ENCODE measurements around the gene ANKS6. TPM values are rescaled to one million over a fixed set of nuclear protein-coding genes. Genes with fewer than 3 reads are reported as not detected.

ANKS6 gene
- total RNA-seq, 2 experiments from 2014 or later, result 16.6 to 16.9 TPM

GRCh38 chr9:98780059-98780749 lies 16.2 kb downstream of the ANKS6 start:
- Mint-ChIP-seq H3K36me3 (ENCODE audit: low read depth) (peaks cover 4% of the 10 kb centered on the region), H3K27ac (no peak overlapping the region), H3K4me1 (ENCODE audit: low read depth) (no peaks in the 10 kb centered on the region), H3K9me3 (no peaks in the 10 kb centered on the region), H3K4me3 (no peak overlapping the region), H3K27me3 (no peaks in the 10 kb centered on the region)
- no peak for TF ChIP-seq CTCF (IDR thresholded peaks at IDR 0.05)
- CTCF ChIA-PET, result interaction anchor here (1.6 to 2.7 kb wide), 2 partner anchors 11 to 465 kb away, joined by 7 to 8 read pairs; no protein-coding TSS in a partner anchor
- no peak for ATAC-seq
- DNase-seq, result no peak
- POLR2A ChIA-PET, result no interaction called here
- intact Hi-C loops (cut with micrococcal nuclease), result no loop called here

- no peak for DNase-seq
- CTCF ChIA-PET, result interaction anchor here (1.6 to 2.7 kb wide), 2 partner anchors 13 to 463 kb away, joined by 7 to 8 read pairs; no protein-coding TSS in a partner anchor
- H3K27me3 Mint-ChIP-seq, result no peaks in the 10 kb centered on the region
- no peak for TF ChIP-seq CTCF (IDR thresholded peaks at IDR 0.05)
- H3K36me3 Mint-ChIP-seq (ENCODE audit: low read depth), result peaks cover 4% of the 10 kb centered on the region
- no peak for ATAC-seq
- POLR2A ChIA-PET, result no interaction called here
- intact Hi-C loops (cut with micrococcal nuclease), result loop anchor here (5.0 kb wide), 1 partner anchor 462 kb away; no protein-coding TSS in a partner anchor
- H3K4me3 Mint-ChIP-seq, result no peak overlapping the region
- no peak overlapping the region for H3K27ac Mint-ChIP-seq
- no peaks in the 10 kb centered on the region for H3K4me1 Mint-ChIP-seq (ENCODE audit: low read depth)
- no peaks in the 10 kb centered on the region for H3K9me3 Mint-ChIP-seq
Observed at GRCh38 chr9:98778711-98779530, 17.4 kb downstream of the ANKS6 start.

GRCh38 chr9:98778251-98778650 lies 18.1 kb downstream of the ANKS6 start:
- no peak overlapping the region for H3K4me3 Mint-ChIP-seq
- H3K27me3 Mint-ChIP-seq, result no peaks in the 10 kb centered on the region
- CTCF ChIA-PET, result interaction anchor here (1.6 to 2.7 kb wide), 2 partner anchors 13 to 463 kb away, joined by 7 to 8 read pairs; no protein-coding TSS in a partner anchor
- no peak overlapping the region for H3K27ac Mint-ChIP-seq
- no peak for DNase-seq
- no peaks in the 10 kb centered on the region for H3K9me3 Mint-ChIP-seq
- TF ChIP-seq CTCF (IDR thresholded peaks at IDR 0.05), result no peak
- no peaks in the 10 kb centered on the region for H3K4me1 Mint-ChIP-seq (ENCODE audit: low read depth)
- POLR2A ChIA-PET, result no interaction called here
- H3K36me3 Mint-ChIP-seq (ENCODE audit: low read depth), result peaks cover 6% of the 10 kb centered on the region
- intact Hi-C loops (cut with micrococcal nuclease), result loop anchor here (5.0 kb wide), 1 partner anchor 461 kb away; no protein-coding TSS in a partner anchor
- ATAC-seq, result no peak

- ChIA-PET POLR2A (no interaction called here), CTCF (interaction anchor here (2.7 to 4.2 kb wide), 3 partner anchors 14 to 17 kb away, joined by 8 to 35 read pairs (median 34); no protein-coding TSS in a partner anchor)
- no peak for DNase-seq
- H3K9me3 Mint-ChIP-seq, result no peaks in the 10 kb centered on the region
- no peak overlapping the region for H3K4me3 Mint-ChIP-seq
- no peaks in the 10 kb centered on the region for H3K27me3 Mint-ChIP-seq
- H3K36me3 Mint-ChIP-seq (ENCODE audit: low read depth), result peaks cover 11% of the 10 kb centered on the region
- H3K27ac Mint-ChIP-seq, result no peak overlapping the region
- TF ChIP-seq CTCF (IDR thresholded peaks at IDR 0.05), result no peak
- no peaks in the 10 kb centered on the region for H3K4me1 Mint-ChIP-seq (ENCODE audit: low read depth)
- ATAC-seq, result no peak
- intact Hi-C loops (cut with micrococcal nuclease), result loop anchor here (5.0 kb wide), 1 partner anchor 460 kb away; no protein-coding TSS in a partner anchor
Observed at GRCh38 chr9:98777618-98778017, 18.7 kb downstream of the ANKS6 start.
